Choroid plexus epithelial cell (primary cell): Measurements from ENCODE around the gene MAN1A2.
"Not testable (repeated sequence)": the region's sequence is repeated elsewhere in the genome, so short reads cannot be mapped to it uniquely, and the experiment has no call there.

Experiments
- DNase-seq: peaks from one replicate; pipeline ENCODE4 v3.0.0-alpha.2; 2010; ENCODE audit warnings: low read depth
- H3K4me3 ChIP-seq: 2 replicates; pipeline ENCODE4 v1.5.1; 2011; ENCODE audit warnings: low read depth, mild to moderate bottlenecking, control low read depth, low read length, moderate library complexity
- CTCF ChIP-seq: conservative IDR thresholded peaks from 2 replicates; pipeline ENCODE4 v1.5.1; 2011; ENCODE audit warnings: low read depth, mild to moderate bottlenecking, control low read depth, inconsistent platforms, low read length, moderate library complexity

The MAN1A2 gene

DNA sequence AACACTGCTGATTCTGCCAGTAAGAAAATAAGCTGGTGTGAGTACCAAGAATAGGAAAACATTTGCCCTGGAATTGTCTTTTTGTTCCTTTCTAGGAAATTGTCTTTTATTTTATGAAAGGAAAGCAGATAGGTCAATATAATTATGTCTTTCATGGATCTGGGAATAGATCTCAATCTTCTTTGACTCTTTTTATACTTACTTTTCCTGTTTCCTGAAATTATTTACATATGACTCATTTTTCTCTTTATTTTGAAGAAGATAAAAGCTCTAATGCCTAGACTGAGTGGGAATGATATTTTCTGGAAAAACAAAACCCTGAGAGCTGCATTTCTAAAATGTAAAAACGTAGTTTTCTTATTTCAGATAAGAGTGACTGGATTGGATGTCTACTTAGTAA, 100.1 kb downstream of the MAN1A2 start:
- no peak for DNase-seq
- TF ChIP-seq CTCF = no peak
- no peak overlapping the region for H3K4me3 ChIP-seq

DNA sequence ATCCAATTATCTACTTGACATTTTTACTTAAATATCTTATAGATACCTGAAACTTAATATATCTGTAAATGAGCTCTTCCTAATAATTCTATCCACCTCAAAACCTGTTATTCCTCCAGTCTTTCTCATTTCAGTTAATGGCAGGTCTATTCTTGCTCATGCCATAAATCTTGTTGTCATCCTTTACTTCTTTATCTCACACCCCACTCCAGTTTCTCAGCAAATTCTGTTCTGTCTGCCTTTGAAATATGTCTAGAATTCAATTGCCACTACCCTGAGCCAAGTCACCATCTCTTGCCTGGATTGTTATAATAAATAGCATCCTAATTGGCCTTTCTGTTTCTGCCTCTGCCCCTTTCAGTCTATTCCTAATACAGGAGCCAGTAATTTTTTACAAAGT, 105.8 kb downstream of the MAN1A2 start:
- no peak for DNase-seq
- H3K4me3 ChIP-seq = no peak overlapping the region
- TF ChIP-seq CTCF = no peak

- DNase-seq, H3K4me3 ChIP-seq: not testable (repeated sequence)
Measured at GRCh38 chr1:117475495-117475894, 108.2 kb downstream of the MAN1A2 start.

DNA sequence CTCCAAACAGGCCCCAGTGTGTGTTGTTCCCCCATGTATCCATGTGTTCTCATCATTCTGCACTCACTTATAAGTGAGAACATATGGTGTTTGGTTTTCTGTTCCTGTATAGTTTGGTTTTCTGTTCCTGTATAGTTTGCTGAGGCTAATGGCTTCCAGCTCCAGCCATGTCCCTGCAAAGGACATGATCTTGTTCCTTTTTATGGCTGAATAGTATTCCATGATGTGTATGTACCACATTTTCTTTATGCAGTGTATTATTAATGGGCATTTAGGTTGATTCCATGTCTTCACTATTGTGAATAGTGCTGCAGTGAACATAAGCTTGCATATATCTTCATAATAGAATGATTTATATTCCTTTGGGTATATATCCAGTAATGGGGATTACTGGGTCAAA, 111.8 kb downstream of the MAN1A2 start:
- no peak overlapping the region for H3K4me3 ChIP-seq
- TF ChIP-seq CTCF = no peak
- no peak for DNase-seq

- no peak for TF ChIP-seq CTCF
- no peak for DNase-seq
- H3K4me3 ChIP-seq = no peak overlapping the region
Measured at GRCh38 chr1:117481410-117481809, 114.2 kb downstream of the MAN1A2 start.

GRCh38 chr1:117493906-117494305, 126.7 kb downstream of the MAN1A2 start:
- no peak for DNase-seq
- no peak overlapping the region for H3K4me3 ChIP-seq
- no peak for TF ChIP-seq CTCF

DNA sequence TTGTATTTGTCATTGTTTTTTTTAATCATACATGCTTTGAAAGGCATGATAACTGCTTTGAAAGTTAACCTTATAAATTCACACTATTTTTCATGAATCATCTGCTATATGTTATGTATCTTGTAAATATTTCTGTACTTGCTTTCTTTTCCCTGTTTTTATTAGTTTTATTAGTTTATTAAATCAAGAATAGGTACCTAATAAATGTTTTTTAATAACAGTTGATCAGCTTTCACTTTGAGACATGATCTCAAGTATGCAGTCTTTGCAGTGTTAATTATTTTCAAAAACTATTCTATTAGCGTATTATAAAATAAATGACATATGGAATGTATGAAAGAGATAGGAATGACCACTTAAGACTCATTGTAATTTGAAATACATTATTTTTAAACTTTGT, 127.8 kb downstream of the MAN1A2 start:
- no peak overlapping the region for H3K4me3 ChIP-seq
- DNase-seq = no peak
- no peak for TF ChIP-seq CTCF

GRCh38 chr1:117499071-117499470, 131.8 kb downstream of the MAN1A2 start:
- no peak for TF ChIP-seq CTCF
- no peak for DNase-seq
- no peak overlapping the region for H3K4me3 ChIP-seq
